H9 (cell line): ENCODE results near the gene CDH23. TPM values are rescaled to one million over a fixed set of nuclear protein-coding genes. Genes with fewer than 3 reads are reported as not detected.

Experiments
- DNase-seq: peaks from one replicate; pipeline ENCODE4 v3.0.0-alpha.2; 2017
- H2AFZ ChIP-seq: one replicate; pipeline ENCODE4 v1.6.1; 2013; ENCODE audit warnings: mild to moderate bottlenecking, low read length, control low read depth, moderate library complexity
- H2AK5ac ChIP-seq: 2 replicates; pipeline ENCODE4 v1.6.1; 2013; ENCODE audit warnings: low read length, control low read depth, mixed read lengths; ENCODE audit not compliant: insufficient read length
- H2BK120ac ChIP-seq: one replicate; pipeline ENCODE4 v1.6.1; 2013; ENCODE audit warnings: low read depth, mild to moderate bottlenecking, low read length, control low read depth, inconsistent platforms; ENCODE audit not compliant: poor library complexity, severe bottlenecking
- H2BK12ac ChIP-seq: 2 replicates; pipeline ENCODE4 v1.6.1; 2013; ENCODE audit warnings: low read length, control low read depth, mixed read lengths, low read depth; ENCODE audit not compliant: insufficient read length
- H2BK15ac ChIP-seq: 2 replicates; pipeline ENCODE4 v1.6.1; 2013; ENCODE audit warnings: low read depth, low read length, control low read depth
- H2BK20ac ChIP-seq: one replicate; pipeline ENCODE4 v1.6.1; 2013; ENCODE audit warnings: low read depth, mild to moderate bottlenecking, low read length, control low read depth, inconsistent platforms; ENCODE audit not compliant: poor library complexity, severe bottlenecking
- H2BK5ac ChIP-seq: 2 replicates; pipeline ENCODE4 v1.6.1; 2013; ENCODE audit warnings: low read length, control low read depth, mixed read lengths; ENCODE audit not compliant: insufficient read length
- H3K14ac ChIP-seq: 2 replicates; pipeline ENCODE4 v1.6.1; 2013; ENCODE audit warnings: low read length, control low read depth; ENCODE audit not compliant: insufficient read depth
- H3K18ac ChIP-seq: 2 replicates; pipeline ENCODE4 v1.6.1; 2013; ENCODE audit warnings: low read depth, mild to moderate bottlenecking, mixed read lengths, low read length, control low read depth; ENCODE audit not compliant: insufficient read length
- H3K23ac ChIP-seq: 2 replicates; pipeline ENCODE4 v1.6.1; 2013; ENCODE audit warnings: low read length, control low read depth, mixed read lengths, low read depth; ENCODE audit not compliant: insufficient read length
- H3K23me2 ChIP-seq: 2 replicates; pipeline ENCODE4 v1.6.1; 2013; ENCODE audit warnings: low read depth, mild to moderate bottlenecking, mixed read lengths, low read length, control low read depth; ENCODE audit not compliant: insufficient read length, poor library complexity, severe bottlenecking
- H3K27ac ChIP-seq: 2 replicates; pipeline ENCODE4 v1.5.1; 2013; ENCODE audit warnings: low read length, control low read depth, mixed read lengths, low read depth; ENCODE audit not compliant: insufficient read length
- H3K27me3 ChIP-seq: 2 replicates; pipeline ENCODE4 v1.6.1; 2013; ENCODE audit warnings: low read length, control low read depth, inconsistent platforms; ENCODE audit not compliant: insufficient read depth
- H3K4ac ChIP-seq: 2 replicates; pipeline ENCODE4 v1.6.1; 2013; ENCODE audit warnings: low read depth, mild to moderate bottlenecking, control low read depth, inconsistent platforms, low read length, moderate library complexity
- H3K4me1 ChIP-seq: 2 replicates; pipeline ENCODE4 v1.6.1; 2013; ENCODE audit warnings: low read length, control low read depth, inconsistent platforms; ENCODE audit not compliant: insufficient read depth
- H3K4me2 ChIP-seq: 2 replicates; pipeline ENCODE4 v1.6.1; 2013; ENCODE audit warnings: low read length, control low read depth, mixed read lengths; ENCODE audit not compliant: insufficient read length, insufficient read depth
- H3K56ac ChIP-seq: 2 replicates; pipeline ENCODE4 v1.6.1; 2013; ENCODE audit warnings: low read depth, mild to moderate bottlenecking, mixed read lengths, low read length, control low read depth; ENCODE audit not compliant: insufficient read length
- H3K79me1 ChIP-seq: 2 replicates; pipeline ENCODE4 v1.6.1; 2013; ENCODE audit warnings: low read depth, mild to moderate bottlenecking, moderate library complexity, low read length, control low read depth, inconsistent platforms; ENCODE audit not compliant: insufficient read depth, poor library complexity, severe bottlenecking
- H3K79me2 ChIP-seq: 2 replicates; pipeline ENCODE4 v1.6.1; 2013; ENCODE audit warnings: low read length, control low read depth, inconsistent platforms; ENCODE audit not compliant: insufficient read depth
- H3K9ac ChIP-seq: 2 replicates; pipeline ENCODE4 v1.6.1; 2013; ENCODE audit warnings: low read length, control low read depth, mixed read lengths; ENCODE audit not compliant: insufficient read length; ENCODE audit errors: extremely low read depth
- H3K9me3 ChIP-seq: one replicate; pipeline ENCODE4 v1.6.1; 2013; ENCODE audit warnings: low read depth, low read length, inconsistent platforms; ENCODE audit not compliant: control insufficient read depth
- H3T11ph ChIP-seq: one replicate; pipeline ENCODE4 v1.6.1; 2013; ENCODE audit warnings: mild to moderate bottlenecking, low read length, control low read depth, inconsistent platforms
- H4K20me1 ChIP-seq: one replicate; pipeline ENCODE4 v1.6.1; 2013; ENCODE audit not compliant: control insufficient read depth, insufficient read length, insufficient read depth
- H4K5ac ChIP-seq: 2 replicates; pipeline ENCODE4 v1.6.1; 2013; ENCODE audit warnings: low read depth, mild to moderate bottlenecking, mixed read lengths, low read length, control low read depth; ENCODE audit not compliant: insufficient read length
- H4K8ac ChIP-seq: replicated peaks from 2 replicates; pipeline ENCODE4 v1.6.1; 2013; ENCODE audit warnings: low read length, control low read depth, mixed read lengths, low read depth; ENCODE audit not compliant: insufficient read length
- H4K91ac ChIP-seq: 2 replicates; pipeline ENCODE4 v1.6.1; 2013; ENCODE audit warnings: low read depth, mild to moderate bottlenecking, moderate library complexity, mixed read lengths, low read length, control low read depth; ENCODE audit not compliant: insufficient read length
- H3K27ac Mint-ChIP-seq, 3 experiments: 2 replicates in 2 of 3; 3 replicates in 1 of 3; pipeline ENCODE4 v1.8.0; 2020 to 2021; ENCODE audit warnings: mixed read lengths in 3 of 3, mild to moderate bottlenecking in 1 of 3, moderate library complexity in 1 of 3
- H3K27me3 Mint-ChIP-seq: 2 replicates; pipeline ENCODE4 v1.8.0; 2021; ENCODE audit warnings: low read depth, mild to moderate bottlenecking, moderate library complexity, mixed read lengths
- H3K36me3 Mint-ChIP-seq, 3 experiments: 2 replicates in 2 of 3; 3 replicates in 1 of 3; pipeline ENCODE4 v1.8.0; 2020 to 2021; ENCODE audit warnings: low read depth in 3 of 3, mixed read lengths in 3 of 3; ENCODE audit not compliant: insufficient read depth in 1 of 3
- H3K4me1 Mint-ChIP-seq, 2 experiments: 2 replicates each; pipeline ENCODE4 v1.8.0; 2020; ENCODE audit warnings: mixed read lengths in 2 of 2
- H3K4me3 Mint-ChIP-seq, 2 experiments: 2 replicates in 1 of 2; 3 replicates in 1 of 2; pipeline ENCODE4 v1.8.0; 2020 to 2021; ENCODE audit warnings: mild to moderate bottlenecking in 2 of 2, mixed read lengths in 2 of 2, moderate library complexity in 1 of 2
- H3K9me3 Mint-ChIP-seq, 2 experiments: 2 replicates in 1 of 2; 3 replicates in 1 of 2; pipeline ENCODE4 v1.8.0; 2020; ENCODE audit warnings: mild to moderate bottlenecking in 2 of 2, mixed read lengths in 2 of 2, moderate library complexity in 1 of 2
- CTCF ChIP-seq: fragments of 200-600 bp; sonication (generic); conservative IDR thresholded peaks from 3 replicates; pipeline ENCODE4 v1.8.0; 2021; ENCODE audit warnings: antibody characterized with exemption, mild to moderate bottlenecking
- WGBS: extraction: QIAGEN DNeasy Blood & Tissue Kit; methylation state at CpG from one replicate; pipeline ENCODE4 v1.1.7; 2013; ENCODE audit warnings: missing lambda C conversion rate, low lambda C conversion rate, mixed read lengths; ENCODE audit not compliant: insufficient read length; ENCODE audit errors: extremely low coverage; 5-methylcytosine and 5-hydroxymethylcytosine counted together
- total RNA-seq: library from RNA; stranded (reverse); gene quantifications from 2 replicates; pipeline ENCODE4 v1.2.1, GENCODE V29; 2021

The CDH23 gene
- total RNA-seq, 1 experiment from 2014 or later, result 2.1 TPM

- Mint-ChIP-seq H3K36me3 (peaks cover 39 to 65% (median 63%) of the 10 kb centered on the region in 3 experiments), H3K4me3 (no peak overlapping the region), H3K27ac (no peak overlapping the region), H3K4me1 (peaks cover under 1% of the 10 kb centered on the region in 2 experiments), H3K27me3 (no peaks in the 10 kb centered on the region), H3K9me3 (no peaks in the 10 kb centered on the region)
- no peak for DNase-seq
- no peak overlapping the region for H2BK15ac ChIP-seq
- TF ChIP-seq CTCF, result no peak
- no peak overlapping the region for H4K91ac ChIP-seq
- no peak overlapping the region for H2BK12ac ChIP-seq
- H3T11ph ChIP-seq, result no peak overlapping the region
- H3K27ac ChIP-seq, result no peak overlapping the region
- H4K5ac ChIP-seq, result no peak overlapping the region
- H4K20me1 ChIP-seq, result no peaks in the 10 kb centered on the region
- no peak overlapping the region for H3K4me2 ChIP-seq
- no peak overlapping the region for H3K4ac ChIP-seq
- H3K56ac ChIP-seq, result no peak overlapping the region
- H4K8ac ChIP-seq, result no peak overlapping the region
- no peak overlapping the region for H3K18ac ChIP-seq
- H3K79me1 ChIP-seq, result peaks cover 7% of the 10 kb centered on the region
- H3K23me2 ChIP-seq, result no peaks in the 10 kb centered on the region
- H2BK5ac ChIP-seq, result no peak overlapping the region
- H2BK20ac ChIP-seq, result no peak overlapping the region
- H3K23ac ChIP-seq, result no peak overlapping the region
- H2AK5ac ChIP-seq, result no peak overlapping the region
- no peak overlapping the region for H2BK120ac ChIP-seq
- WGBS, result no CpG with 5 or more reads among the region's 4 CpGs
- no peak overlapping the region for H2AFZ ChIP-seq
- H3K9ac ChIP-seq, result no peak overlapping the region
- H3K14ac ChIP-seq, result no peak overlapping the region
- H3K9me3 ChIP-seq, result no peaks in the 10 kb centered on the region
- H3K27me3 ChIP-seq, result no peaks in the 10 kb centered on the region
- peaks cover 11% of the 10 kb centered on the region; the same call in 1 of the 2 replicates for H3K79me2 ChIP-seq
- H3K4me1 ChIP-seq, result no peaks in the 10 kb centered on the region
These were observed 434.0 kb downstream of the CDH23 start for GRCh38 chr10:71830726-71831125.
